DND-41 (cell line): Measurements from ENCODE around the gene SEPTIN1.

ENCODE experiments used
- ATAC-seq: fragments of 200-7000 bp; cut with Tn5 transposase; 3 replicates; pipeline ENCODE4 v1.9.1; 2021; ENCODE audit warnings: low read depth; ENCODE audit not compliant: insufficient read depth
- DNase-seq: peaks from one replicate; pipeline ENCODE4 v3.0.0-alpha.2; 2020
- H2AFZ ChIP-seq: 2 replicates; pipeline ENCODE4 v1.6.0; 2012; ENCODE audit warnings: low read depth, low read length
- H3K27ac ChIP-seq: 2 replicates; pipeline ENCODE4 v1.5.1; 2012; ENCODE audit warnings: low read length, inconsistent platforms
- H3K27me3 ChIP-seq: fragments of 200-600 bp; sonication (generic); 2 replicates; pipeline ENCODE4 v1.6.0; 2012; ENCODE audit warnings: low read length, mild to moderate bottlenecking, inconsistent platforms; ENCODE audit not compliant: insufficient read depth, poor library complexity
- H3K36me3 ChIP-seq: 2 replicates; pipeline ENCODE4 v1.5.1; 2012; ENCODE audit warnings: low read length, inconsistent platforms; ENCODE audit not compliant: insufficient read depth
- H3K4me1 ChIP-seq: 2 replicates; pipeline ENCODE4 v1.5.1; 2012; ENCODE audit warnings: mild to moderate bottlenecking, low read length; ENCODE audit not compliant: insufficient read depth
- H3K4me2 ChIP-seq: 2 replicates; pipeline ENCODE4 v1.6.0; 2012; ENCODE audit warnings: mild to moderate bottlenecking, moderate library complexity, low read length, inconsistent platforms; ENCODE audit not compliant: insufficient read depth
- H3K4me3 ChIP-seq, 2 experiments: fragments of 200-600 bp in 1 of 2; shearing (Covaris generic) in 1 of 2; 2 replicates each; pipeline ENCODE4 v1.5.1; 2012 to 2016; ENCODE audit warnings: inconsistent platforms in 2 of 2, low read length in 2 of 2, mild to moderate bottlenecking in 2 of 2, low read depth in 1 of 2, moderate library complexity in 1 of 2
- H3K79me2 ChIP-seq: 2 replicates; pipeline ENCODE4 v1.6.0; 2012; ENCODE audit warnings: low read length, inconsistent platforms; ENCODE audit not compliant: insufficient read depth
- H3K9ac ChIP-seq: 2 replicates; pipeline ENCODE4 v1.6.0; 2012; ENCODE audit warnings: low read depth, mild to moderate bottlenecking, inconsistent platforms, low read length, moderate library complexity
- H3K9me3 ChIP-seq: 2 replicates; pipeline ENCODE4 v1.5.1; 2012; ENCODE audit warnings: low read length, moderate library complexity, mild to moderate bottlenecking, inconsistent platforms; ENCODE audit not compliant: insufficient read depth, severe bottlenecking
- H4K20me1 ChIP-seq: 2 replicates; pipeline ENCODE4 v1.6.0; 2012; ENCODE audit warnings: low read length; ENCODE audit not compliant: insufficient read depth
- CTCF ChIP-seq: IDR thresholded peaks from 2 replicates; pipeline ENCODE4 v1.5.1; 2012; ENCODE audit warnings: borderline replicate concordance, low read length, moderate library complexity, mild to moderate bottlenecking; ENCODE audit not compliant: poor library complexity, severe bottlenecking; ENCODE audit errors: extremely low read depth
- EZH2 ChIP-seq: IDR thresholded peaks from 3 replicates; pipeline ENCODE4 v1.6.1; 2012; ENCODE audit warnings: borderline replicate concordance, low read depth, mild to moderate bottlenecking, moderate library complexity, low read length, inconsistent platforms; ENCODE audit not compliant: severe bottlenecking

SEPTIN1 gene

DNA sequence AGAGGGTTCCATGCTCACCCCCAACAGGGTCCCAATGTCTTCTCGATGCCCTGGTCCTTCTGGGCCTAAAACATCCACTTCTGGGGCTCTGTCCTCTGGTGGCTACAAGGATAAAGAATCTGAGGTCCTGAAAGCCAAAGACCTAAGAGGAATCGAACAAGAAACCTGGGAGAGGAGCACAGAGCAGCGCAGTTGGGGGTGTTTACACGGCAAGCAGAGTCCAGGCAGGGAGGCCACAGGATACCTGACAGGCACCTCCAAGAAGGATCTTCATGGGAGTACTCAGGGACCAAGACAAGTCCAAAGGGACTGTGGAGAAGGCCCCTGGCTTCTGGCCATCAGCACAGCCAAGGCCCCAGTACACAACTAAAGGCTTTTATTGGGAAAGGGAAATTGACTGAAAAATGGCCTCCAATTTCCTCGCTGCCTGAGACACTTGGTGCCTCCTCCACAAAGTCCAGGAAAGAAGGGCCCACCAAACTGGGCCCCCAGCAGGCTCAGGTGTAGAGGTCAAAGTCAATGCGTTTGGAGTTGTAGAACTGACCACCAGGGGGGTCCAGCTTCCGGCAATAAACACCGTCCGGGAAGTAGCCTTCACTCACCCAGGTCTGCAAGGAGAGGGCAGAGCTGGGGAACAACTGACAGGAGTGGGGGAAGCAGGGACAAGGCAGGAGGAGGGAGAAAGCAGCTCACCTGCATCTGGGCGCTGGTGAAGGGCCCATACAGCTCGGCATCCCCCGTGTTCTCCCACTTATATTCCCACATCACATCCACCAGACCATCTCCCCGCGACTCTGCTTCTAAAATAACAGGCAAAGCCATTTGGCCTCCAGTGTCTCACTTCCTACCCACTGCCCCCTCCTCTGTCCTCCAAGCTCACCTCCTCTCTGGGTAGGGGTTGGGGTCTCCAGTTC, 29.6 kb downstream of the SEPTIN1 start:
- no peak for TF ChIP-seq EZH2
- DNase-seq (no peak), ATAC-seq (no peak)
- H3K4me3 ChIP-seq: no peak overlapping the region
- peaks cover 25% of the 10 kb centered on the region for H4K20me1 ChIP-seq
- no peak overlapping the region for H2AFZ ChIP-seq
- H3K9me3 ChIP-seq: no peaks in the 10 kb centered on the region
- H3K27me3 ChIP-seq: no peaks in the 10 kb centered on the region
- peaks cover 44% of the 10 kb centered on the region for H3K4me1 ChIP-seq
- peaks cover 32% of the 10 kb centered on the region for H3K79me2 ChIP-seq
- no peak overlapping the region for H3K4me2 ChIP-seq
- no peak overlapping the region for H3K9ac ChIP-seq
- peaks cover 56% of the 10 kb centered on the region for H3K36me3 ChIP-seq
- no peak overlapping the region for H3K27ac ChIP-seq

DNA sequence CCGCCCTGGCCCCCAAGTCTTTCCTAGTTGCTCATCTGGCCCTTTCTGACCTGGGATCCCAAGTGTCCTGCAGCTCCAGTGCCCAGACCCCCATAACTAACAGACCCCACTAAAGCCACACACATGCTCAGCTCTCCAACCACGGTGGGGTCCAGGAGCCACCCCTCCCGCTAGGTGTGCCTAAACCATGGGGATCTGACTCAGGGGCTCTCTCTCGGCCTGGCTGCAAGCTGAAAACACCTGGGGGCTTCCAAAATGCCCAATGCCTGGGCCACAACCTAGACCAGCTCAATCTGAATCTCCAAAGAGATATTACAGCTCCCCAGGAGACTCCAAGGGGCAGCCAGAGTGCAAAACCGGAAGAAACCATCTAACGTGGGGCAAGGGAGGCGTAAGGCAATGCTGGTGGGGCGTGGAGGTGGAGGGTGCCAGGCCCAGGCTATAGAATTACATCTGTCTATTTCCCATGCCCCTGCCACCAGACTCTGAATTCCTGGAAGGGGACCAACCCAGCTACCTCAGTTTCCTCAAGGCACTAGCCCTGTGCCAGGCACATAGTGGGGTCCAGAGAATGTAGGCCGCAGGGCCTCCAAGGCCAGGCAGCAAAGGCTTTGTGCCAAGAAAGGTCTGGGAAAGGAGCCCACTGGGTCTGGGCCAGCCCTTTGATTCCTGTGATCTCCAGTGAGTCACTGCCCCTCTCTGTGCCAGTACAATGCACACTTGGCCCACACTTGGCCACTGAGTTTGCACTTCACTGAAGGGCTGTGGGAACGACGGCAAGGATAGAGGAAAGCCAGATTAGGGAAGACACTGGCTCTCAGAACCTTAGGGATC, 30.6 kb downstream of the SEPTIN1 start:
- TF ChIP-seq EZH2 (no peak), CTCF (no peak)
- Histone ChIP-seq H3K36me3 (peaks cover 46% of the 10 kb centered on the region), H3K4me3 (no peak overlapping the region), H3K4me2 (no peak overlapping the region), H3K9me3 (no peaks in the 10 kb centered on the region), H3K9ac (no peak overlapping the region), H3K79me2 (peaks cover 32% of the 10 kb centered on the region), H3K4me1 (peaks cover 35% of the 10 kb centered on the region), H3K27ac (no peak overlapping the region), H4K20me1 (peaks cover 22% of the 10 kb centered on the region), H2AFZ (no peak overlapping the region), H3K27me3 (no peaks in the 10 kb centered on the region)
- ATAC-seq (no peak), DNase-seq (no peak)

GRCh38 chr16:30351001-30351441, 31.3 kb downstream of the SEPTIN1 start:
- DNase-seq (no peak), ATAC-seq (no peak)
- no peak overlapping the region for H3K9ac ChIP-seq
- no peak overlapping the region for H2AFZ ChIP-seq
- H3K36me3 ChIP-seq: peaks cover 42% of the 10 kb centered on the region
- no peaks in the 10 kb centered on the region for H3K9me3 ChIP-seq
- TF ChIP-seq CTCF (no peak), EZH2 (no peak)
- H3K4me3 ChIP-seq: no peak overlapping the region
- H4K20me1 ChIP-seq: peaks cover 22% of the 10 kb centered on the region
- H3K27ac ChIP-seq: no peak overlapping the region
- H3K4me1 ChIP-seq: peaks cover 28% of the 10 kb centered on the region
- H3K79me2 ChIP-seq: peaks cover 32% of the 10 kb centered on the region
- no peak overlapping the region for H3K4me2 ChIP-seq
- H3K27me3 ChIP-seq: no peaks in the 10 kb centered on the region
